HG03460 (cell line): Measurements from ENCODE around the gene PRDX6.
"Not testable (repeated sequence)": the region's sequence is repeated elsewhere in the genome, so short reads cannot be mapped to it uniquely, and the experiment has no call there.

Experiments
- ATAC-seq: cut with Tn5 transposase; IDR thresholded peaks from one replicate; pipeline ENCODE4 v1.9.1; 2021; ENCODE audit not compliant: unreplicated experiment

The PRDX6 gene

DNA sequence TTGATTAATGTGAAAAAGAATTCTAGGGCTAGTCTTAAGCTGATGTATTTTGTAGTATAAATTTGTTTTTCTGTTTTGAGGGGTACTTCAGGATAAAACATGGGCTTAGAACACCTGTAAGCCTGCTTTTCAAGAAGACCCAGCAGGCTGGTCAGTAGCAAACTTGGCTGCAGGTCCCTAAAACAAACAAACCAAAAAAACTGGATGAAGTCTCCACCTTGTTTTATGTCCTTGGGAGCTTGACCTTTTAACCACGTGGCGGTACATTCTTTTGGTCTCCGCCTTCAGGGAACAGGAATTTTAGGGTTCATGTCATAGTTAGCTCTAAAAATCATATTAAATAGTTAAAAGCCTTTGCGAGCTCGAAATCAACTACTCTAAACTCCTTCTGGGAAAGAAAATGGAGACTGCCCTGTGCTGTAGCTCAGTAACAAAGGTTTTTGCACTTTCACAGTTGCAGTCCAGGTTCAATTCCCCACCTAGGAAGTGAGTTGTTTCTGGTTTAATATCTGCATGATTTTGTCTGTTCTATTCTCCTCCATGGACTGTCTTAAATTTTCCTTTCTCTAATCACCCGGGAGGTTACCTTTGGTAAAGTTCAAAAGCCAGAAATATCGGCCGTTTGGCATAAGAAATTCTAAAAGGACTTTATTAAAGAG lies 18.6 kb downstream of the PRDX6 start:
- ATAC-seq, result no peak

DNA sequence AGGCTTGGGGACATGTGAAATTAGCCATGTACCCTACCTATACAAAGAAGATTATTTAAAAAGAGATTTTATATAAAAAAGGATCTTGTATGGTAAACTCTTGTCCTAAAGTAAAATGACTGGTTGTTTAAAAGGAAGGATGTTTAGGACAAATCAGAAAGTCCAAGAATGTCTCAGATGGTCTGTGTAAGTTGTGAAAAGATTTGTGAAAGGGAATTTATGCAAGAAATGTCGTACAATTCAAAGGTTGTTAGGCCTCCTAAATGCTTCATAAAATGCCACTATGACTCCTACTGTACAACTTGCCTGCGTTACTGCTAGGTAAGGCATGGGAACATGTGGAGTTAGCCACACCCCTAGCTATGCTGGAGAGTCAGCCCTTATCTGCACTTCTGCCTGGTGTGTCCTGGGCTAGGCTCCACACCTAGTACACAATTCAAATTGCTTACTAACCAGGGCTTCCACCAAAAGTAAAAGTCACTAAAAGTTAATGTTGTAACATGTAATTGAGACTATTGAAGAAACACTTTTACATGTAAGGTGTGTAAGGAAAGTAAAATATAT lies 19.7 kb downstream of the PRDX6 start:
- no peak for ATAC-seq

DNA sequence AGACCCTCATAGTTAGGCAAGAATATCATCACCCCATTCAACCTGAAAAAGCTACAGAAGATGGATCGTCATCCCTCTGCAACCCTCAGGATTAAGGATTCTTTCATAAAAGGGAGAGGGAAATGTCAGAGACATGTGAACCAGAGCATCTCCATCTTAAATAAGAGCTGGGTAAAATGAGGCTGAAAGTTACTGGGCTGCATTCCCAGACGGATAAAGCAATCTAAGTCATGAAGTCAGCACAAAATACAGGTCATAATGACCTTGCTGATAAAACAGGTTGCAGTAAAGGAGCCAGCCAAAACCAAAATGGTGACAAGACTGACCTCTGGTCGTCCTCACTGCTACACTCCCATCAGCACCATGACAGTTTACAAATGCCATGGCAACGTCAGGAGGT lies 22.6 kb downstream of the PRDX6 start:
- no peak for ATAC-seq

DNA sequence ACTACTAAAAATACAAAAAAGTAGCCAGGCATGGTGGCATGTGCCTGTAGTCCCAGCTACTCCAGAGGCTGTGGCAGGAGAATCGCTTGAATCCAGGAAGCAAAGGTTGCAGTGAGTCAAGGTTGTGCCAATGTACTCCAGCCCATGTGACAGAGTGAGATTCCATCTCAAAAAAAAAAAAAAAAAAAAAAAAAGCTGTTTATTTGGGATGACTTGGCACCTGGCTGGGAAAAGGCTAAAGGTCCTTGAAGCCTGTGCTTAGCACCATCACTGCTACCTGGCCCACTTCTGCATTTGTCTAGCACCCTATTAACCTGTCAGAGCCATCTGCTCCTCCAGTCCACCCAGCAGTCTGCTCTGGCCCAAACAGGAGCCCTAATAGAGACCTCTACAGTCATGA lies 25.0 kb downstream of the PRDX6 start:
- ATAC-seq, result no peak

DNA sequence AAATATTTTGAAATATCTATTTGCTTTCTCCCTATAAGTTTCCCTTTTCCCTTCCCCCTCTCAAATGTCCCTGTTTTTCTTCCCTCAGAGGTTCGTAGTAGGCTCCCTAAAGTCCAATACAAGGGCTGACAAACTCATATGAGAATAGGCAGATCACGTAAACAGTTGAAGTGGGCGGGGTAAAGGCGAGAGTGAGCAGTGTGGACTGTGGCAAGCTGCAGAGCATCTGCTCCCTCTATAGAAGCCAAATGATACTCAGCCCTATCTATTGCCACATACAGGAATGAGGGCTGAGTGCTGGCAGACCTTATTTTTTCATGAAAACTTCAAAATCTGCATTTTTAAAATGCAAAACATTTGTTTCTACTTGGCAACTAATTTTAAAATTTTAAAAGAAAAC lies 26.3 kb downstream of the PRDX6 start:
- no peak for ATAC-seq

DNA sequence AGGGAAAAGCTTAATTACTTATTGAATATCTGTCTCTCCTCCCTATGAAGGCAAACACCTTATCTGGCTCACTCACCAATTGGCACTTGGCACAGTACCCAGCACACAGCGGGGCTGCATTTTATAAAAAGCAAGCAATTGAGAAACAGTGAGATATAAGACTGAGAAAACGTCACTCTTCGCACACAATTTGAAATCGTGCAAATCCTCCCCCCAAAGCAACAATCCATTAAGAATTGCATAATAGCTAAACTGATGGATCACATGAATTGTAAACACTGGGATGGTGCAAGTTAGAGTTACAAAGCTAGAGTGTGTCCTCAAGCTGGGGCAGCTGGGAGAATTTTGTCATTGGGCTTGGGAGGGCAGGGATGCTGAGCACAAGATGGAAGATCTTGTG lies 27.1 kb downstream of the PRDX6 start:
- ATAC-seq, result no peak

DNA sequence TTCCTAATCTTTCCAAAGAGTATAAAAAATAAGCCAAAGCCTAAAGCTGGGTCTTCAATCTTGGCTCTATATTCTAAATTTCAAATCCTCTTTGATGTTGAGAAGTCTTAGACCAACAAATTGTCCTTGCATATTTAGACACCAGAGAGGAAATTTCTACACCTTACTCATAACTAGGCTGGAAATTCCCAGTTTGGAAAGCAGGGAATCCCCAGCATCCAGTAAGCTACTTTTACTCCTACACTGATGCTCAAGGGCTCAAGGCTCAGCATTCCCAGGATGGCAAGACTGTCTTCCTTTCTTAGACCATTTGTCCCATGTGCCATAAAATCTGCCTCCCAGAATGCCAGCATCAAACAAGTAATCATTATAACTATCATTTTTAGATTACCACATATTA lies 28.3 kb downstream of the PRDX6 start:
- ATAC-seq, result no peak

DNA sequence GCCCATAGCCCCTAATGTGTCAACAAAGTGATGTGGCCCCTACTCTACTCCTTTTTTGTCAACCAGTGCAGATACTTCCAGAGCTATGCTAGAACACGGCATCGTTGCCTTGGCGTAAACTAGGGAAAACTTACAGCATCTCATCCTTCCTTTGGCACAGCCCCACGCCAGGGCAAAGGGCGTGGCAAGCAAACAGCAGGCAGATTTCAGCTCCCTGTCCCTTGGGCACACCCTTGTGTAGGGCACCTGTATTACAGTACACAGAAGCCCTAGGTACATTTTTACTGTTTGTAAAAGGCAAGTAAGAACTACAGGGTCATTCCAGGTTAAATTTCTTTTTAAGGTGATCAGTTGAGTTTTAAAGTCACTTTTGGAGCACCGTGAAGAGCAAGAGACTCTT lies 29.3 kb downstream of the PRDX6 start:
- no peak for ATAC-seq

DNA sequence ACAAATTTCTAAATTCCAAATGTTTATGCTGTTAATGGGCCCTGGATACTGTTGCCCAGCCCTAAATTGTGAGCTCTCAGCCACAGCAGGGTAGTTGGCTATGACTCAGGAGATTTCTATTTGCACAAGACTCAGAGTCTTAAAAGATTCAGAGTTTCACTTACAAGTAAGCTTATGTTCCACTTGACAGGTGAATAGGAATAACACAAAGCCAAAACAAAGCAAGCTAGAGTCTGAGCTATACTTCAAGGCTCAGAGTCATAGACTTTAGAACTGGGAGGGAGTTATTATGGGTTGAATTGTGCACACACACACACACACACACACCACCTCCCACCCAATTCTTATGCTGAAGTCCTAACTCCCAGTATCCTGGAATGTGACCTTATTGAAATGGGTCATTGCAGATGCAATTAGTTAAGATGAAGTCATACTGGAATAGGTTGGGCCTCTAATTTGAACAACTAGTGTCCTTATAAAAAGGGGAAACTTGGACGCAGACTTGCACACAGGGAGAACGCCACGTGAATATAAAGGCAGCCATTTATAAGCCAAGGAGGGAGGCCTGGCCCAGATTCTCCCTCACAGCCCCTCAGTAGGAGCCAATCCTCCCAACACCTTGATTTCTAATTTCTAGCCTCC lies 30.2 kb downstream of the PRDX6 start:
- no peak for ATAC-seq

DNA sequence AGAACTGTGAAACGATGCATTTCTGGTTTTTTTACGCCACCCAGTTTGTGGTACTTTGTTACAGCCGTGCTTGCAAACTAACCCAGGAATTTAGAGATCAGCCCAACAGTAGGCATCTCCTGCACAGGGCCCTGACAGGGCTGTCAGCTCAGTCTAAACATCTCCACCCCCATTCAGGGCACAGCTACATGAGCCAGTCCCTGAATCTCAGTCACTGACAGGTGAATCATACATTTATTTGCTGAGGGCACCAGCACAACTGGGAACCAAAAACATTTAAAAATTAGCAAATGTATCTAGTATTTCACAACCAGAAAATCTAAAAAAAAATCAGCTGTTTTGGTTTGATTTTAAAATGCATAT lies 30.7 kb downstream of the PRDX6 start:
- ATAC-seq, result no peak

DNA sequence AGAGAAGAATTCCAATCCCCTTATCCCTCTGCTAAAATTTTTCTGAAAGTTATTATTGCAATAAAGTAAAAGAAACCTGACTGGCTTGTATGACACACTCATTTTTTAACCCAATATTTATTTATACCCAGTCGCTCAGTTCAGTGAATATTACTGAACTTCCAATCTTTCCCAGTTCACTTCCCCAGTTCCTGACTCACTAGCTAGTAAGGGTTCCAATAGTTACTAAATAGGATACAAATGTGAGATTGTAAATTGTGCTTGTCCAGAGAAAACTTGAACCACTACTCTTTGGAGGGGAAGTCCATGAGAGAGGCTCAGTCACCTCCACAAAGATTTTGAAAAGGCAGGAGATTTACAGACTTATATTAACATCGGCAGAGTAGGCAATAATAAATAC lies 31.4 kb downstream of the PRDX6 start:
- ATAC-seq, result no peak

DNA sequence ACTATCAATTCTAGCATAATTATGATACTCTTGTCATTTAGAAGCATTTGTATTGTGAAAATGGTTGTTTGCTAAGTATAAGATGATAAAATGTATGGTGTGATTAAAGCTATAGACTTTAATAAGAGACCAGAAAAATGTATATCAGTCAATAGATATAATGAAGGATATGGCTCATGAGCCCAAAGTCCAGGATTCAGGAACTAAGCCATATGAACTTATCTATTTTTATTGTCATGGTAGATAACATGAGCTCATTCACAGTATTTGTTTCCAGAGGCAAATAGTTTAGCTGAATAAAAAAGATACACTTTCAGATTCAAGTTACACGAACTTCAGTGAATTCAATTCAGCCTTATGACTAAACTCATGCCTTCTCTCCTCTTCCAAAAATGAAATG lies 32.7 kb downstream of the PRDX6 start:
- ATAC-seq, result no peak

DNA sequence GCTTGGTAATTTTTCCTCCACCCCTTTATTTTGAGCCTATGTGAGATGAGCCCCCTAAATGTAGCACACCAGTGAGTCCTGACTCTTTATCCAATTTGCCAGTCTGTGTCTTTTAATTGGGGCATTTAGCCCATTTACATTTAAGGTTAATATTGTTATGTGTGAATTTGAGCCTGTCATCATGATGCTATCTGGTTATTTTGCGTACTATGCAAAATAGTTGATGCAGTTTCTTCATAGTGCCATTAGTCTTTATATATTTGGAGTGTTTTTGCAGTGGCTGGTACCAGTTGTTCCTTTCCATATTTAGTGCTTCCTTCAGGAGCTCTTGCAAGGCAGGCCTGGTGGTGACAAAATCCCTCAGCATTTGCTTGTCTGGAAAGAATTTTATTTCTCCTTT lies 37.4 kb downstream of the PRDX6 start:
- not testable (repeated sequence) for ATAC-seq

DNA sequence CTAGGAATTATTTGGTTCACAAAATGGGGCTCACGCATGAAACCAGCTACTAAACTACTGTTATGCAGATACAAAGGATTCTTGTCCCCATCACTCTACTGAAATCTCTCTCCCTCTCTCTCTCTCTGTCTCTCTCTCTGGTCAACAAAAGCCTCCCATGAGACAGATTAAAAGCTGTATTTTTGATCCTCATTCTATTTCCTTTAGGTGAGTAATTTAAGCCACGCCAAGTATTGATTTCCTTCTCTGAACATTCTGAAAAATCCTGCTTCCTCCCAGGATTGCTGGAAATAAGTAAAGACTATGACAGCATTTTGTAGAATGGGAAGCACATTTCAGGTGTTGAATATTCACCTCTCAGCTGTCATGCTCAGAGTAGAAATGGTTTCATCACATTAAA lies 43.7 kb downstream of the PRDX6 start:
- no peak for ATAC-seq

DNA sequence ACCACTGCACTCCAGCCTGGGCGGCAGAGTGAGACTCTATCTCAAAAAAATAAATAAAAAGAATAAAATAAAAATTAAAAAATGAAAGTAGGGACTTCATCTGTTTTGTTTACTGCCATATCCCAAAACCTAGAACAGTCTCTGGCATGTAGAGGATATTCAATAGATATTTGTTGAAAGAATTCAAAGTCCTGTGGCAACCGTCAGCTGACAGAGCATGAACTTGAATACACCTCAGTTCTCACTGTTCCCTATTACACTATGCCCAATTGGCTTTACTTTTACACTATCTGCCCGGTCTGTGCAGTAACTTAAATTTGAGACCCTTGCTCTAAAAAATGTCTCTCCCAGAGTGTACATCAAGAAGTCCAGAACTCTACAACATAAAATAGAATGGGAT lies 46.2 kb downstream of the PRDX6 start:
- no peak for ATAC-seq

DNA sequence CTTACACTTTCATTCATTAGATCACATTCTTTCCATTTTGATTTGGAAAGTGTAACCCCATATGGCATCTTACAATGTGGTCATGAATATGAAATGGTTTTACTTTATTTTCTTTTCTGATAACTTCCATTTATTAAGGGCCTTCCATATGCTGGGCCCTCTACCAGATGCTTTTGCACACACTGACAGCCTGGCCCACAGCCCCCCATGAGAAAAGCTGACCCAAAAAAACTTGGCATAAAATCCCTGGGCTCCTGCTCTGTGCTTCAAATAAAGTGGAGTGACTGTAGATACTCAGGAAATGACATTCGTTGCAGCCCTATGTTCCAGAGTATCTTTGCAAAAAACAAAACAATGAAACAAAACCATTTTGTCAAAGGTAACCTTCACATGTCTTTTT lies 48.8 kb downstream of the PRDX6 start:
- ATAC-seq, result no peak

DNA sequence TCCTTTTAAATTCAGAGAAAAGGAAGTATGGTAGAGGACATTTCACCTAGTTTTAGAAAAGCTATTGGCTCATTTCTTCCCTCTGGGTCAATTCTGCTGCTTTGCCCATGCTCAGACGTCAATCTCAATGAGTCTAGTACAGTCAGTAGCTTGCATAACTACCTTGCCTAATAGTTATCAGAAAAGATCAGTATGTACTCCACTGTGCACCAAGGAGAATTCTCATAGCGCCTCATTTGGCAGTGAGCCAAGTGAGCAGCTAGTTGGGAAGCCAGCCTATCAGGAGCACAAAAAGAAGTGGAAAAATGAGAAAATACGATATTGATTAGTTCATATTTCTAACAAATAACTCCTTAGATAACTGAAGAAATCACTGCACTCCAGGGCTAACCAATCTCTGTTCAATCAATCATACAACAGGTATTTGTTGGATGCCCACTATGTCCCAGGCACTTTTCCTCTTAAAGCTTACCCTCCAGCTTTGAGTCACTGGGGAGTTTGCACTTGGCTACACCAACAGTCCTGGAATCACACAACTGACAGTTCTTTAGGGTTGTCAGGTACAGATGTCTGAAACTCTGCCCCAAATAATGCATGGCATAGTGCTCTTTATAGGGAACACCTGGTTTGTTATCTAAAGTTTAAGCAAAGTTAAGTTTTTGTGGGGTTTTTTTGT lies 50.2 kb downstream of the PRDX6 start:
- ATAC-seq, result no peak

DNA sequence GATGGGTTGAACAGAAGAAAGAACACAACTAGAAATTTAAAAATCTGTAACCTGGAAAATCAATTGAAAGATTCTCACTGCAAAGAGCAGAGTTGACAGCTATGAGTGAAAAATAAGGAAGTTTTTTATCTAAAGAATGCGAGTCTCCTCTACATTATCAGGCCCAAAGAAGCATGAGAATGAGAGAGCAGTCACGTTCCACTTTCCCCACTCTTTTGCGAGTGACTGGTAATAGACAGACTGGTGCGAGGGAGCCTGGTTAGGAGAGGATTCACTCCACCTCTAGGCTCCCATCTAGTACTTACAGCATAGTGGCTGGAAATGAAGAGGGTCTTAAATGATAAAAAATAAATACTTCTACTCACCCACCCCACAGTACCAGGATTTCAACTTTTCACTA lies 52.0 kb downstream of the PRDX6 start:
- ATAC-seq, result no peak

DNA sequence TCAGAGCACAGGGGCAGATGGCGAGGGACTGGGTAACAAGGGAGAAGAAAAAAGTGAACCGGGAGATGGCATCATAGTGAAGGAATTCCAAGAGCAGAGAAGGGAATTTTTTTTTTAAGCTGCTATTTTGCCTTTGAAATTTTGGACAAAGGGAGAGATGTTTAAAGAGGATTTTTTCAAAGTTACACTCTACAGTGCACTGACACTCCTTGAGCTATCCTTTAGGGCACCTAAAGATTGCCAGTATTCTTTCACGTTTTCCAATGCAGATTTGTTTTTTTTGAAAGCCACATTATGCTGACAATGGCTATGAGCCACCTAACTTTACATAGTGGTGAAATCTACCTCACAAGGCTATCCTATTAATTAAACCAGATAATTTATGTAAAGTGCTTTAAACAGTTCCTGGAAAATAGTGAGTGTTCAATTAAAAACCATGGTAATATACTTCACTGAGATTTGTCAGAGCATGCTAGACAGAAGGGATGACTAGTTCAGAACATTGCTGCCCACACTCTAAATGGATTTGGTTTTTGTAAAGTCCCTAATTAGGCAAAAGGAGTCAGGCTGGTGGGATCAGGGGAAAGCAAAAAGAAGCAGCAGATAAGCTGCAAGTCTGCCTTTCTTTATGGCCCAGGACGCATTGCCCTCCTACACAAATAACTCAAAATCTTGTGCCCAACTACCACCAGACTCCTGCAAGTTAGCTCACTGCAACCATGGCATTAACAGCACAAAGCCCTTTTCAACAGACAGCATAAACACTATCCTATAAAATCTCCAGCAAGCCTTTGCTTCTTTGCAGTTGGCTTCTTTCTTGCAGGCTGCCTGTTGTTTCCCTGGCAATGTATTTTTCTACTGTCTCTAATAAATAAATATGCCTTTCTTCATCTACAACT lies 53.9 kb downstream of the PRDX6 start:
- no peak for ATAC-seq

DNA sequence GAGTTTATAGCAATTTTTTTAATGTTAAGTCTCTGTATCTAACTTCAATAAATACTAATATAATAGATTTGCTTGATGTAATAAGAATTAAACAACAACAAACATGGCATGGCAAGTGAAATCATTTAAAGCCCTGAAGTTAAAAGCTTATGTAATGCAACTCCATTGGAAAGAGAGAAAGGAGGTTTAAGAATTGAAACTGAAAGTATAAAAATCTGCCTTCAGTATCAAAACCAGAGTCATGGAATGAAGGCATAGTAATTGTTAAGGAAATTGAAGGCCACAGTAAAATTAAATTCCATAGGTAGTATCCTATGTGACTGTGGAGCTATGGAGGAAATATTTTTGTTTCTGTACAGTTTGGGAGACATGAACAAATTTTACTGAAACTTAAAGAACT lies 55.1 kb downstream of the PRDX6 start:
- no peak for ATAC-seq

DNA sequence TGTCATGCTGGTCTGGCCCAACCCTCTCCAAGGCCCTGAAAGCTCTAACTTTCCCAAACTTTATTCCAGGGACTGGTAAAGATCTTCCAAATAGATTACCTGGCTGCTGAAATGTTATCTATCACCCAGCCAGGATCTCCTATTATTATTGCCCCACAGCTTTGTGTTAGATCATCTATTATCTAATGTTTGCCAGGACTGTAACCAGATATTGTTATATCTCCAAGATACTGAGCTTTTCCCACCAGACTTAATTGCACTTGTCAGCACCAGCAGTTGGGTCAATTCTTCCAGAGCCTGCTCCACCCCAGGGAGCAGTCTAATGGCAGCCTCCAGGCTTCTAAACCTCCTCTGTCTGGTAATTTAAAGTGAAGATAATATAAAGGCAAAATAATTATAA lies 59.1 kb downstream of the PRDX6 start:
- ATAC-seq, result no peak
